IPS-15b (cell line): ENCODE data around the gene KIF21B.
"Not testable (repeated sequence)": the region's sequence is repeated elsewhere in the genome, so short reads cannot be mapped to it uniquely, and the experiment has no call there.

Experiments used
- H3K27me3 ChIP-seq: one replicate; pipeline ENCODE4 v1.6.1; 2013; ENCODE audit warnings: low read length; ENCODE audit not compliant: control insufficient read depth, insufficient read depth
- H3K36me3 ChIP-seq: one replicate; pipeline ENCODE4 v1.6.1; 2013; ENCODE audit warnings: low read length; ENCODE audit not compliant: control insufficient read depth, insufficient read depth
- H3K4me1 ChIP-seq: one replicate; pipeline ENCODE4 v1.6.1; 2013; ENCODE audit warnings: mild to moderate bottlenecking, low read length; ENCODE audit not compliant: control insufficient read depth, insufficient read depth
- H3K4me3 ChIP-seq: one replicate; pipeline ENCODE4 v1.5.1; 2013; ENCODE audit warnings: low read depth, low read length
- H3K9ac ChIP-seq: one replicate; pipeline ENCODE4 v1.6.1; 2013; ENCODE audit warnings: low read depth, mild to moderate bottlenecking, low read length
- H3K9me3 ChIP-seq: one replicate; pipeline ENCODE4 v1.6.1; 2013; ENCODE audit warnings: mild to moderate bottlenecking, low read length; ENCODE audit not compliant: control insufficient read depth, insufficient read depth

Gene KIF21B

DNA sequence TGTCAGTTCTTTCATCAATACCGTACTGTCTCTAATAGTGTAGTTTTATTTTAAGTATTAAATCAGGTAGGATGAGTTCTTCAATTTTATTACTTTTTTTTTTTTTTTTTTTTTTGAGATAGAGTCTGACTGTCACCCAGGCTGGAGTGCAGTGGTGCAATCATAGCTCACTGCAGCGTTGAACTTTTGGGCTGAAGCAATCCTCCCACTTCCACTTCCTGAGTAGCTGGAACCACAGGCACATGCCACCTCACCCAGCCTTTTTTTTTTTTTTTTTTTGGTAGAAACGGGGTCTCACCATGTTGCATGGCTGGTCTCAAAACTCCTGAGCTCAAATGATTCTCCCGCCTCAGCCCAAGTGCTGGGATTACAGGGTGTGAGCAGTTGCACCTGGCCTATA is 84.6 kb downstream of the KIF21B start:
- H3K36me3 ChIP-seq = no peaks in the 10 kb centered on the region
- no peak overlapping the region for H3K4me3 ChIP-seq
- H3K9ac ChIP-seq = no peak overlapping the region
- no peaks in the 10 kb centered on the region for H3K9me3 ChIP-seq
- no peaks in the 10 kb centered on the region for H3K4me1 ChIP-seq
- no peaks in the 10 kb centered on the region for H3K27me3 ChIP-seq

DNA sequence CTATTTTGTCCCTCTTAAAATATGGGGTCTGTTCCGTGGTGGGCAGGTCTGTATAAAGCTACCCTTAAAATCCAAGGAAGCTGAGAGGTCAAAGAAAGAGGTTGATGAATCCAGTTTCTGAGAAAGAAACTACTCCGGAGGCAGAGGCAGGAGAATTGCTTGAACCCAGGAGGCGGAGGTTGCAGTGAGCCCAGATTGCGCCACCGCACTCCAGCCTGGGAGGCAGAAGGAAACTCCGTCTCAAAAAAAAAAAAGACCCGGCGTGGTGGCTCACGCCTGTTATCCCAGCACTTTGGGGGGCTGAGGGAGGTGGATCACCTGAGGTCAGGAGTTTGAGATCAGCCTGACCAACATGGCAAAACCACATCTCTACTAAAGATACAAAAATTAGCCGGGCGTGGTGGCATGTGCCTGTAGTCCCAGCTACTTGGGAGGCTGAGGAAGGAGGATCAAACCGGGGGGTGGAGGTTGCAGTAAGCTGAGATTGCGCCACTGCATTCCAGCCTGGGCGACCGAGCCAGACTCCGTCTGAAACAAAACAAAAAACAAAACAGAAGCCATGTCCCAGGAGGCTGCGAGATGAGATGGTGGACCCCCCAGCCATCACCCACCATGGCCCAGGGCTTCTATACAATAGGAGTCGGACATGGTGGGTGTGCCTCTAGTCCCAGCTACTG is 88.1 kb downstream of the KIF21B start:
- H3K4me1 ChIP-seq, H3K4me3 ChIP-seq, H3K9ac ChIP-seq, H3K9me3 ChIP-seq, H3K36me3 ChIP-seq, H3K27me3 ChIP-seq: not testable (repeated sequence)

DNA sequence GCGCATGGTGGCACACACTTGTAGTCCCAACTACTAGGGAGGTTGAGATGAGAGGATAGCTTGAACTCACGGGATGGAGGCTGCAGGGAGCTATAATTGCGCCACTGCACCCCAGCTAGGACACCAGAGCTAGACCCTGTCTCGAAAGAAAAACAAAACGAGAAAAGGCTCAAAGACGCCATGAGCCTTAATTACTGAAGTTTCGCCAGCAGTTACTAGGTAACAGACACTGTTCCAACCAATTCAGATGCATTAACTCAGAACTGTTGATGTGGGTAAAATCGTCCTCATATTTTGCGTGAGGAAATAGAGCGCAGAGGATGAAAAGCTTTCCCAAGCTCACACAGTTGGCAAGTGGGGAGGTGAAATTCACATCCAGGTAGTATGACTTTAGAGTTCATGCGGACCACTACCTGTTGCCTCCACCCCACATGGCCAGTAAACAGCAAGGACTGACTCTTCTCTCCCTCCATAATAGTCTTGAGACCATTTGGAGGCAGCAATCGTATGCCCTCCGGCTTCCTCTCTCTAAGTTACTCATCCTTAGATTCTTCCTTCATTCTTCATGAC is 88.8 kb downstream of the KIF21B start:
- H3K9ac ChIP-seq = no peak overlapping the region
- no peaks in the 10 kb centered on the region for H3K9me3 ChIP-seq
- no peaks in the 10 kb centered on the region for H3K4me1 ChIP-seq
- no peaks in the 10 kb centered on the region for H3K36me3 ChIP-seq
- H3K4me3 ChIP-seq = no peak overlapping the region
- no peaks in the 10 kb centered on the region for H3K27me3 ChIP-seq

DNA sequence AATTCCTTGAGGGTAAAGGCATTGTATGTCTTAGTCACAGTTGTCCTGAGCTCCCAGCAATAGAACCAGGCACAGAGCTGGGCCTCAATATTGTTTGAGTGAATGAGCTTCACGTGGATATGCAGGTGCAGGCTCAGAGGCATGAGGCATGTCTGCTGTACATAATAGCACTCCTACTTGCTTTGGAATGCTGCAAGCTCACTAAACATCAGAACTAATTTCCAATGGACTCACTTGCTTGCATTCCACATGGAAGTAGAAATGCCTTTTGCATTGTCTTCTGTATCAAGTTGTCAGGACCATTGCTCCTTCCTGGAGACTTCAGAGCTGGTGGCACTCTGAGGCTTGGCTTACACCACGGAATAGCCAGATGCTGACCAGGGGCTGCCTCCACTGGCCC is 91.7 kb downstream of the KIF21B start:
- Histone ChIP-seq H3K9ac (no peak overlapping the region), H3K9me3 (no peaks in the 10 kb centered on the region), H3K4me1 (no peaks in the 10 kb centered on the region), H3K36me3 (no peaks in the 10 kb centered on the region), H3K27me3 (no peaks in the 10 kb centered on the region), H3K4me3 (no peak overlapping the region)

DNA sequence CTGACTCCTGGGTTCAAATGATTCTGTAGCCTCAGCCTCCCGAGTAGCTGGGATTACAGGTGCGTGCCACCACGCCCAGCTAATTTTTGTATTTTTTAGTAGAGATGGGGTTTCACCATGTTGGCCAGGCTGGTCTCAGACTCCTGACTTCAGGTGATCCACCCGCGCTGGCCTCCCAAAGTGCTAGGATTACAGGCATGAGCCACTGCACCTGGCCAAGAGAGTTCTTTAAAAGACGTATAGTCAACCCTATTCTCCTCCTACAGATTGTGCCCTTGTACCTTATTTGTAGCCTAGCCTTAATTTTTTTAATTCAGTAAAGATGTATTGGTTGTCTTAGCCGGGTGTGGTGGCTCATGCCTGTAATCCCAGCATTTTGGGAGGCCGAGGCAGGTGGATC is 93.2 kb downstream of the KIF21B start:
- H3K36me3 ChIP-seq, H3K9ac ChIP-seq, H3K4me3 ChIP-seq, H3K4me1 ChIP-seq, H3K27me3 ChIP-seq, H3K9me3 ChIP-seq: not testable (repeated sequence)

DNA sequence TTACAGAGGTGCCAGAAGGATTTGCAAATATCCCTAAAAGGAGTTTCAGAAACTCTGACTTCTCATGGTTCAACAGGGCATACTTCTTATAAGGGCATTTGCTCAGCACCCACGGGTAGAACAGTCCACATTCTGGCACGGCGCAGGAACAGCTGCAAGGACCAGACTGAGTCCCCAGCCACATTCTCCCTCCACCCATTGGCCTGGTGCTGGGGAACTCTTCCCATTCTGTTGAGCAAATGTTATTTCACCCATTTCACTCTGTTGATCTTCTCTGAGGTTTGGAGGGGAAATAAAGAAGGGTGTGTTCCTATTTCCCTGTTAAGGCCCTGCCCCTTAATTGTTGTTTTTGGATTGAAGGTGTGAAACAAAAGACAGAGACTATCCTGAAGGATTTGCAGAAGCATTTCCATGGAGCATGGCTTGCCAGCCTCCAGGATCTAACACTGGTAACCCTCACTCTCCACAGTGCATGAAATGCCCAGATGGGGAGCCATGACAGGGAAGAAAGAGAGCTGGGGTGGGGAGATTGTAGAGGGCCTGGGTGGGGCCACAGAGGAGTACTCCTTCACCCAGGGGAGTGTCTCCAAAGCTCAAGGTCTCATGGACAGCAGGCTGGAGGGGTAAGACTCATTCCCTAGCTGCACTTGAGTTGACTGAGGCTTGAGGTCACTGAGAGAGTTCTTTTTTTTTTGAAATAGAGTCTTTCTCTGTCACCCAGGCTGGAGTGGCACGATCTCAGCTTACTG is 93.8 kb downstream of the KIF21B start:
- H3K9me3 ChIP-seq = no peaks in the 10 kb centered on the region
- no peak overlapping the region for H3K9ac ChIP-seq
- no peaks in the 10 kb centered on the region for H3K4me1 ChIP-seq
- H3K4me3 ChIP-seq = no peak overlapping the region
- H3K27me3 ChIP-seq = no peaks in the 10 kb centered on the region
- no peaks in the 10 kb centered on the region for H3K36me3 ChIP-seq

DNA sequence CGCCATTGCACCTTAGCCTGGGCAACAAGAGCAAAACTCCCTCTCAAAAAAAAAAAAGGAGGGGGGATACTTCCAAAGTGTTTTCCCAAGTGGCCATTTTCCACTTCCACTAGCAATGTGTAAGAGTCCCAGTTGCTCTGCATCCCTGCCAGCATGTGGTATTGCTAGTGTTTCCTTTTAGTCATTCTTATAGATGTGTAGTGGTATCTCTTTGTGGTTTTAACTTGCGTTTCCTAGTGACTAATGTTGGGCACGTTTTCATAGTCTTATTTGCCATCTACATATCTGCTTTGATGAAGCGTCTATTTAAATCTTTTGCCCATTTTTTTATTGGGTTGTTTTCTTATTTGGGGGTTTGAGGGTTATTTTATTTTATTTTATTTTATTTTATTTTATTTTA is 97.7 kb downstream of the KIF21B start:
- no peaks in the 10 kb centered on the region for H3K9me3 ChIP-seq
- no peaks in the 10 kb centered on the region for H3K27me3 ChIP-seq
- H3K4me3 ChIP-seq = no peak overlapping the region
- no peaks in the 10 kb centered on the region for H3K4me1 ChIP-seq
- H3K36me3 ChIP-seq = no peaks in the 10 kb centered on the region
- H3K9ac ChIP-seq = no peak overlapping the region

DNA sequence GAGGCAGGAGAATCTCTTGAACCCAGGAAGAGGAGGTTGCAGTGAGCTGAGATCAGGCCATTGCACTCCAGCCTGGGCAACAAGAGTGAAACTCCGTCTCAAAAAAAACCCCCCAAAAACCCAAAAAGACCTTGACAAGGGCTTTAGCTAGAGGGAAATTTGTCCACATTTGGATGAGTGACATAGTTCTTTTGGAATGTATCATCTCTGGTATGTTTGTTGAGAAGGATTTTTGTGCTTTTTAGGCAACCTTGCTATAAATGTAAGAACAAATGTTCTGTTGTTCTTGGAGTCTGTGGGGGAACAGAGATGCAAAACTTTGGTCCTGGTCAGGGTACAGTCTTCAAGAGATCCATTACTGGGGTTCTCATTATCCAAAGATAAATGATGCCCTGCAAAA is 99.9 kb downstream of the KIF21B start:
- Histone ChIP-seq H3K4me3 (no peak overlapping the region), H3K27me3 (no peaks in the 10 kb centered on the region), H3K4me1 (no peaks in the 10 kb centered on the region), H3K9ac (no peak overlapping the region), H3K36me3 (no peaks in the 10 kb centered on the region), H3K9me3 (no peaks in the 10 kb centered on the region)

DNA sequence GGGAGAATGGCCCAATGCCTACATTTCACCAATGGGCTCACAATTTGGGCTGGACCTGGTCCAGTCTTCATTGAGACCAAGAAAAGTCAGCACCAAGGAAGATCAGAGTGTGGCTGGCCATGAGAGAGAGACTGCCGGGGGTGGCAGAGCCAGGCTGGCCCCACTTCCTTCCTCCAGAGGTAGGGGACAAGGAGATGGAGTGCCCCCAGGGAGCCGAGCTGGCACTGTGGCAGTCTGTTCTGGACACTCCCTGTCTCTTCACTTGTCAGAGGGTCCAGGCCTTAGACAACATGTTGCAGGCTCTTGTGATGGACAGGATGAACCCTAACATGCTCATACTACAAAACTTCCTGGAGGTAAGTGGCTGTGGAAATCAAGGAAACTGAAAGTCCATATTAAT is 101.1 kb downstream of the KIF21B start:
- no peaks in the 10 kb centered on the region for H3K4me1 ChIP-seq
- H3K36me3 ChIP-seq = no peaks in the 10 kb centered on the region
- no peak overlapping the region for H3K4me3 ChIP-seq
- H3K27me3 ChIP-seq = no peaks in the 10 kb centered on the region
- H3K9ac ChIP-seq = no peak overlapping the region
- H3K9me3 ChIP-seq = no peaks in the 10 kb centered on the region

DNA sequence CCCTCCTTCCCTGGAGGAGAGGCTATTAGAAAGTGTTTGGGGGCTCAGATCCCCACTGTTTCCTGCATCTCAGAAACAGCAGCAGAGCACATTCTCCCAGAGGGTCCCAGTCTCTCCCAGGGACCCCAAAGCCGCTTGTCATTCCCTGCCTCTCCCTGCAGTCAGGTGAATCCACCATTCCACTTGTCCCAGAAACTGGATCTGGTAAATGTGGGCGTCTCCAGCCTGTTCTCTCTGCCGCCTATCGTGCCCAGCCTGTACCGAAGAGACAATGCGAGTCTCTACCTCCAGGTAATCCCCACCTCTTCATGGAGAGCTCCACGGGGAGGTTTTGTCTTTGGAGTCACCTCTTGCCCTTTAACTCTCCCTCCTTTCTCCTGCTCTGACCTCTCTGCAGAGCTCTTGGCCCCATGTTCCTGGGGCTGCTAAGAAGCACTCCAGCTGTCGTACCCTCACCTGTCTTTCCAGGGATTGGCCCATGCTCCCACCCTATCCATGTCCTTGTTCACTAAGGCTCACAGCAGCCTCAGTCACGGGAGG is 101.9 kb downstream of the KIF21B start:
- Histone ChIP-seq H3K4me3 (no peak overlapping the region), H3K9ac (no peak overlapping the region), H3K36me3 (no peaks in the 10 kb centered on the region), H3K9me3 (no peaks in the 10 kb centered on the region), H3K4me1 (peaks cover 6% of the 10 kb centered on the region), H3K27me3 (no peaks in the 10 kb centered on the region)
